Stimulated activated CD4-positive, alpha-beta T cell treated with anti-CD3 and anti-CD28 coated beads, Interleukin-4, amount 100 ng/mL, for 1 hour (primary cell): Measurements from ENCODE around the gene LPAR1.

Experiments used
- DNase-seq: peaks from one replicate; pipeline ENCODE4 v3.0.0-alpha.2; 2020

The LPAR1 gene

GRCh38 chr9:110997847-110998246, 40.4 kb downstream of the LPAR1 start:
- no peak for DNase-seq

- DNase-seq = no peak
Measured at GRCh38 chr9:110996436-110997220, 41.6 kb downstream of the LPAR1 start.

- no peak for DNase-seq
Measured at GRCh38 chr9:110995420-110996340, 42.6 kb downstream of the LPAR1 start.

- no peak for DNase-seq
Measured at GRCh38 chr9:110994771-110995241, 43.5 kb downstream of the LPAR1 start.

- DNase-seq = no peak
Measured at GRCh38 chr9:110990481-110990880, 47.8 kb downstream of the LPAR1 start.

- no peak for DNase-seq
Measured at GRCh38 chr9:110986529-110986928, 51.7 kb downstream of the LPAR1 start.

- no peak for DNase-seq
Measured at GRCh38 chr9:110984890-110985437, 53.3 kb downstream of the LPAR1 start.

GRCh38 chr9:110980261-110980660, 58.0 kb downstream of the LPAR1 start:
- no peak for DNase-seq

- no peak for DNase-seq
Measured at GRCh38 chr9:110979636-110980035, 58.6 kb downstream of the LPAR1 start.

- DNase-seq = no peak
Measured at GRCh38 chr9:110978516-110978915, 59.8 kb downstream of the LPAR1 start.

- DNase-seq = no peak
Measured at GRCh38 chr9:110977259-110977709, 61.0 kb downstream of the LPAR1 start.

GRCh38 chr9:110975969-110976368, 62.3 kb downstream of the LPAR1 start:
- DNase-seq = no peak

GRCh38 chr9:110975278-110975677, 63.0 kb downstream of the LPAR1 start:
- DNase-seq = no peak

GRCh38 chr9:110971705-110972104, 66.6 kb downstream of the LPAR1 start:
- no peak for DNase-seq

GRCh38 chr9:110971234-110971633, 67.0 kb downstream of the LPAR1 start:
- DNase-seq = no peak

- no peak for DNase-seq
Measured at GRCh38 chr9:110969971-110970386, 68.3 kb downstream of the LPAR1 start.

- DNase-seq = no peak
Measured at GRCh38 chr9:110968096-110968495, 70.2 kb downstream of the LPAR1 start.

GRCh38 chr9:110967196-110967595, 71.1 kb downstream of the LPAR1 start:
- no peak for DNase-seq

GRCh38 chr9:110960288-110960687, 78.0 kb downstream of the LPAR1 start:
- DNase-seq = no peak

- DNase-seq = no peak
Measured at GRCh38 chr9:110958847-110959246, 79.4 kb downstream of the LPAR1 start.

- no peak for DNase-seq
Measured at GRCh38 chr9:110954822-110955291, 83.4 kb downstream of the LPAR1 start.

GRCh38 chr9:110952540-110952859, 85.8 kb downstream of the LPAR1 start:
- DNase-seq = no peak

- DNase-seq = no peak
Measured at GRCh38 chr9:110951805-110952539, 86.3 kb downstream of the LPAR1 start.
